ENCODE measurements around the gene ARHGAP31.

ARHGAP31 gene

DNA sequence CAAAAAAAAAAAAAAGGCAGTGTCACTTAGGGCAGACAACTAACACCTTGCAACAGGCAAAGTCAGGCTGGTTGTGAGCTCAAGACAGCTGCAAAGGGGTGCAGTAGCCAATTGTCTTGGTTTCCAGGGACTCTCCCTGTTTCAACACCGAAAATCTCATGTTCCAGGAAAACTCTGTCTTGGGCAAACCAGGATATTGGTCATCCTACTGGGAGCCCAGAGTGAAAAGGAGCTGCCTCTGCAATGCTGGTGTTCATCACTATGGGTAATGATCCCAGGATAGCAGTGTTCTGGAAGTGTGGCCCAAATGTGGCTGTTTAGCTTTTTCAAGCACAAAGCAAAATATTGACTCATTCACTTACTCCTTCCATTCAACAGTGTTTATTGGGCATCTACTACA lies 82.6 kb downstream of the ARHGAP31 start:
- in situ Hi-C loops (cut with HindIII; ENCODE audit: low sequenced_read_pairs), result no loop called here

DNA sequence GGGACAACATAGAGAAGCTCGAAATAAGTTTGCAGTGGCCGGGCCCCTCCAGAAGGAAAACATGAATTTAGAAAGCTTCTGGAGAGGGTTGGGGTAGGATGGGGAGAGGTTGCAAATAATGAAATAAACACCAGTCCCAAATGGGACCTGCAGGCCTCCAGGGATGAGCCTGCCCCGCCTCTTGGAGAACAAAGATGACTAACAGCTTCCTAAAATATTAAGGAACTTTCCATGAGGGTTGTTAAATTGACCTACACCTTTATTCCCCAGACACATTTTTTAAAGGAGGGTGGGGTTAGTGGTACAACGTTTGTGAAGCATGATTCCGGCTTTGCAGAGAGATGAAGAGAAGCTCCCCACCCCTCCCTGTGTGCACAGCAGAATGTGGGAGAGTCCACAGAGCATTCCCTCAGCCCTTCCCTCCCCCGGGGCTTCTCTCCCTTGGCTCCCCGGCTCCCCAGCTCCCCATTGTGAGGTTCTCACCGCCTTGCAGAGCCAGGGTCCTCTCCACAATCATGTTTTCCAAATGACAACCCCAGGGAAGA lies 84.1 kb downstream of the ARHGAP31 start:
- in situ Hi-C loops (cut with HindIII; ENCODE audit: low sequenced_read_pairs), result no loop called here

DNA sequence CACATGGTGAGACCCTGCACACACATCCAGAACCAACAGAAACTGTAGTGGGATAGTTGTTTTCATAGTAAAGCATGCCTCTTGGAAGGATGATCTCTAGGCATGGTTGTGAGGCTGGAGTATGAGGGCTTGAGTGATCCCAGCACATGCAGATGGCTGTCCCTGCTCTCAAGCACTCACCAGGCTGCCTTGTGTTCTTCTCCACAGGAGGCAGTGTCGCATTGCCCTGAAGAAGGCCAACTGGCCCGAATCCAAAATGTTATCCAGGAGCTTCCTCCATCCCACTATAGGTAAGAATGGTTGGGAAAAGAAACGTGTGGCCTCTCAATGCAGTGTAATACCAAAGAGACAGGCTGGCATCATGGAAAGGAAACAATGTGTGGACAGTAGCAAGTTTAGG lies 86.5 kb downstream of the ARHGAP31 start:
- in situ Hi-C loops (cut with HindIII; ENCODE audit: low sequenced_read_pairs), result no loop called here

DNA sequence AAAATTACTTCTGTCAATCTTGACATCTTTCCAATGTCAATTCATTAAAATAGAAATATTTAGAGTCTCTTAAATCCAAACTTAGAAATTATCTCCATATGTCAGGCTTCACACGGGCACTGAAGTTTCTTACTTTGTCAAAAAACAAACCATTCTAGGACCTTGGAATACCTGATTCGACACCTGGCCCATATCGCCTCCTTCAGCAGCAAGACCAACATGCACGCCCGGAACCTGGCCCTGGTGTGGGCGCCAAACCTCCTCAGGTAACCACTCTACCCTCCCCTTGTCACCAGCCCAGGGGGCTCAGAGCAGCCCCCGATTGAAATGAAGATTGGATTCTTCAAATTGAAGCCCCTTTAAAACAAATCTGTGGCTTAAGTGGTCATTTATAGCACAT lies 88.0 kb downstream of the ARHGAP31 start:
- in situ Hi-C loops (cut with HindIII; ENCODE audit: low sequenced_read_pairs), result no loop called here

DNA sequence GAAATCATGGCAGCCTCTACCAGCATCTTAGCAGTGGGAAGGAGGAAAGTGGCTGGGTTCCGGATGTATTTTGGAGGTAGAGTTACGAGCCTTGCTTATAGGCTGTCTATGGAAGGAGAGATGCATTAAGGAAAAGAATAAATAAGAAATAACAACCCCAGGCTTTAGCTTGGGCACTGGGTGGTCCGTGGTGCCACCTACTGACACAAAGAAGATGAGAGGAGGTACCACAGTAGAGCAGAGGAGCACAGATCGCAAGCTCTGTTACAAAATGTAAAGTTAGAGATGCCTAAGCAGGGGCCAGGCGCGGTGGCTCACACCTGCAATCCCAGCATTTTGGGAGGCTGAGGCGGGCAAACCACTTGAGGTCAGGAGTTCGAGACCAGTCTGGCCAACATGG lies 94.4 kb downstream of the ARHGAP31 start:
- in situ Hi-C loops (cut with HindIII; ENCODE audit: low sequenced_read_pairs), result no loop called here

DNA sequence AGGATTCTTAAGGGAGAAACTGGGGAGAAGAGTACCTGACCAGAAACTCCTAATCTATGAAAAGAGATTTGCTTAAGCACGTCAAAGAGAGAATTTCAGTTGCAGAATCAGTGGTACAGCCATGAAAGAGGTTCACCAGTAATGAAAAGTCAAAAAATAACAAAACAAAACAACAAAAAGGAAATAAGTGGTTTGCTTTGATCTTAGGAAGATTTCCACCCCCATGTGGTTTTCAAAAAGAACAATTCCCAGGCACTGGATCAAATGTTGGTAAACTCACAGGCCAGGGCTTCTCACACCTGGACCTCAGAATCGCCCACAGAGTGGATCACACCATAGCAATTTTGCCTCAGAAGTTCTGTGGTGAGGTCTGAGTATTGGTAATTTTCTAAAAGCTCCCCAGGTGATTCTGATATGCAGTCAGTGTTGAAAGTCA lies 101.8 kb downstream of the ARHGAP31 start:
- in situ Hi-C loops (cut with HindIII; ENCODE audit: low sequenced_read_pairs), result no loop called here

DNA sequence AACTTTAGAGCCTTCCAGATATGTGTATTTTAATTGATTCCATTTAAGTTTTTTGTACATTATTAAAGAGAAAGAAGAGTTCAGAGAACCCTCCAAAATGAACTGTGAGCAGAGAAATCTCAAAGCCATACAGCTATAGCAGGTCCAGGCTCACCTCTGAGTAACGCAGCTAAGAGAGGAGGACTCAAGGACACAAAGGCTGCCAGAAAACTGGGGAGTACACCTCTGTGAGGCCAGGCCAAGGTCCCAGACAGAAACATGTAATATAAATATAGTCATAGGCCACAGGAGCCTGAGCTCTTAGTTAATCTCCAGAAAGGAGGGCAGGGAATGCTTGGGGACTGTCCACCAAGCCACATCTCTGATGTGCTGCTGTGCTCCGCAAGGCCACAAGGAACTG lies 102.7 kb downstream of the ARHGAP31 start:
- in situ Hi-C loops (cut with HindIII; ENCODE audit: low sequenced_read_pairs), result no loop called here

DNA sequence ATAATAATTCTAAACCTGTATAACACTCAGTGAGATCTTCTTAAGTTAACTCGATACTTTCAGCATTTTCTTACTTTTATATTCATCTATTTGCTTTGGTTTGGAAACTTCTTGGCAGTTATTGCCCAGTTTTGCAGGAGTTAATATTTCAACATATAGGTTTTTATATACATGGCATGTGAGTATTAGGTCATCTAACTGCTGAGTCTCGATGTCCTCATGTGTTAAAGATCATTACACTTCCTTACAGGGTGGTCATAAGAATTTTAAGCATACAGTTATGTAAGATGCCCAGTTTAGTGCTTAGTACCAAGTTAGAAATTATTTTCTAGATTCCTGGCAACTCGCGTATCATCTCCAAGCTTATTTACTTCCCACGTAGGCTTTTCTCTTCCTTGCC lies 106.3 kb downstream of the ARHGAP31 start:
- in situ Hi-C loops (cut with HindIII; ENCODE audit: low sequenced_read_pairs), result no loop called here

DNA sequence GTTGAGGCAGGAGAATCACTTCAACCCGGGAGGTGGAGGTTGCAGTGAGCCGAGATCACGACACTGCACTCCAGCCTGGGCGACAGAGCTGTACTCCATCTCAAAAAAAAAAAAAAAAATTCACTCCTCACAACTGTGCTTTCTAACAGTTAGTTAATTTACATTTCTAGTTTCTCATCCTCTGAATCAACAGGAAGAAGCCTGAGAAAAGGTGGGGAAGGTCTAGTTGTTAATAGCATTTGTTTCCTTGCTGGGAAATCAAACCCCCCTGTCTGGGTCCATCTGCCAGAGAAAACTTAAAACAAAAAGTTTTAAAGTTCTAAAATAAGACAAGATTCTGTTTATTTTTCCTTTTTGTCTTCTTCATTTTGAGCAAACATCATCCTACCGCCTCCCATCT lies 106.9 kb downstream of the ARHGAP31 start:
- in situ Hi-C loops (cut with HindIII; ENCODE audit: low sequenced_read_pairs), result no loop called here

DNA sequence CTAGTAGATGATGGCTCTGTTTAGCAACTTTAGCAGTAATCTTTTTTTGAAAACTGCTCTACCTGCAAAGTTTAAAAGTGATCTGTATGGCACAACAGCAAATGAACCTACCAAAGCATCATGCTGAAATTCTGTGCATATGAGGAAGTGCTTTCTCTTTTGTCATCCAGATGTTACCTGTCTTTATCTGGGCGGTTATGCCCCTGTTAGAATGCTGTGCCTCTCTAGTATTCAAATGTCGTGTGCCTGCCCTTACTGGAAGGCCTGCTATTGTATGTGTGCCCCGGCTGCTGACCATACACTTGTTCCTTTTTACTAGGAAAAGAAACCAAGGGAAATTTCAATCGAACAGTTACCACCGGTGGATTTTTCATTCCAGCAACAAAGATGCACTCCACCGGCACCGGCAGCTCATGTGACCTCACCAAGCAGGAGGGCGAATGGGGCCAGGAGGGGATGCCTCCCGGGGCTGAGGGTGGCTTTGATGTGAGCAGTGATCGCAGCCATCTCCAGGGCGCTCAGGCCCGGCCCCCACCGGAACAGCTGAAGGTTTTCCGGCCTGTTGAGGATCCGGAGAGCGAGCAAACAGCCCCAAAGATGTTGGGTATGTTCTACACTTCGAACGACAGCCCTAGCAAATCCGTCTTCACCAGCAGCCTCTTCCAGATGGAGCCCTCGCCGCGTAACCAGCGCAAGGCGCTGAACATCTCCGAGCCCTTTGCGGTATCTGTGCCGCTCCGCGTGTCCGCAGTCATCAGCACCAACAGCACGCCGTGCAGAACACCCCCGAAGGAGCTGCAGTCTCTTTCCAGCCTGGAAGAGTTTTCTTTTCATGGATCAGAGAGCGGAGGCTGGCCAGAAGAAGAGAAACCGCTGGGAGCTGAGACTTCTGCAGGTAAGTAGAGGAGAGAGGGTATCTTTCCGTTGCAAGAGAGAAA lies 107.6 kb downstream of the ARHGAP31 start:
- in situ Hi-C loops (cut with HindIII; ENCODE audit: low sequenced_read_pairs), result no loop called here

DNA sequence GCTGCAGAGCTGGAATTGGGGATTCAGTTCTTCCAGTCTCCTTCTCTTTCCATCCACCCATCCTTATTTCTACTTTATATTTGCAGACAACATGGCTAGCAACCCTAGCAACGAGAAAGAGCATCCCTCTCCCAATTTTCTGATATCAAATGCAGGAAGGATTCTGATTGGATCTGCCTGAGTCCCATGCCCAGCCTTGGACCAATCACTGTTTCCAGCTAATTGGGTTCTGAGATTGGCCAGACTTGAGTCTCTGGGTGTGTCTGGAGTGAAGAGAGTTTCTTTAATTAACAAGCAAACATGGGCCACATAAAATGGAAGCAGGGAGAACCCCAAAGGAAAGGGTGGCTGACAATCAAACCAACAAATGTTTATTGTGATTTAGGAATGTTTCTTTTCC lies 108.6 kb downstream of the ARHGAP31 start:
- in situ Hi-C loops (cut with HindIII; ENCODE audit: low sequenced_read_pairs), result no loop called here

DNA sequence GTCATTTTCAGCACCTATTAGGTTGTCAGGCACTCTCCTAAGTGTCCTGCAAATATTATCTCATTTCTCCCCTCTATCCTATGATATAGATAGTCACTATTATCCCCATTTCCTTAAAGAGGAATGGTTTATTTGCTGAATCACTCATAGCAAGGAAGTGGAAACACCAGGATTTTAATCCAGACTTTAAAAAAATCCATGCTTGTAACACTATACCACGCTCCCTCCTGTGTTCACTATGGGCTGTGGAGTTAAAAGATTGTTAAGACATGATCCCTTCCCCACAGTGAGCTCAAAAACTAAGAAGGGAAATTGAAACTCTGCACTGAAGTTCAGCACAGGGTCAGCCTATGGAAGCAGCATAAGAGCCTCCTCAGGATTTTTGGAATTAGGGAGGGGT lies 109.0 kb downstream of the ARHGAP31 start:
- in situ Hi-C loops (cut with HindIII; ENCODE audit: low sequenced_read_pairs), result no loop called here

DNA sequence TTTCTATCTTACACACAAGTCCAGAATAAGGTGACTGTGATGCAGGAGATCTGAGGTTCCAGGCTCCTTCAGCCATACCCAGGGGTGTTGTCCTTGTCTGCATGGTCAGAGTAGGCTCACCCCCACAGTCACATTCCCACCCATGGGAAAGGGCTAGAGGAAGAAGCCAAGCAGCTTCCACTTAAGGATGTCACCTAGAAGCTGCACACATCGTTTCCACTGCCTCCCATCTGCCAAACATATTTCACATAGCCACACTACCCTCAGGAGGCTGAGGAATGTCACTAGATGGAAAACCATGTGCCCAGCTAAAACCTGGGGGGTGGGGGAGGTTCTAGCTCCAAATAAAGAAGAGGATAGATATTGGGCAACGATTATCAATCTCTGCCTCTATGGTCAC lies 111.1 kb downstream of the ARHGAP31 start:
- in situ Hi-C loops (cut with HindIII; ENCODE audit: low sequenced_read_pairs), result no loop called here

DNA sequence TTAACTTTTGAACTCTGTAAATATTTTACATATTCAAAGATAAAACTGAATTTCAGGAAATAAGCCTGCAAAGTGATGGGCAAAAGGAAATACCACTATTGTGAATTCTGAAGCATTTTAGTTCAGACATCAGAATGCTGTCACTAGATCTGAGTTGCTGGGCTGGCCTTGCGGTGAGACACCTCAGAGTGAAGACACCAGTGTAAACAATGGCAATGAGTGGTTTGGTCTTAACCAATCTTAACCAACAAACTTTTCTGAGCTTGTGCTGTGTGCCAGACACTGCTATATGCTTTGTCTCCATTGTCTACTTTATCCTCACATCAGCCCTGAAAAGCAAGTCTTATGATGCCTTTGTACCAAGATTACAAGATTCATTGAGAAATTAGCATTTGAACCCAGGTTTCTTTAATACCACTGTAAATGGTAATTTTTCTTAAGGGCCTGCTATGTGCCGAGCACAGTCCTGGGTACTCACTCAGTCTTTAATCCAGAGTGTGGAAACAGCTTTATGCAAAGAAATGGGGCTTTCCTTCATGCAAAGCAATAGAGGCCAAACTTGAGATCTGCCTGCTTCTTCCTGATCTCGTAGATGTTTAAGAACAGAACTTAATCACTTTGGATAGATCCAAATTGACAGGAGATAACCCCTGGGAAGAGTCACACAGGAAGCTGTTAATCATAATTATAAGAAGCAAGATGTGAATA lies 114.2 kb downstream of the ARHGAP31 start:
- in situ Hi-C loops (cut with HindIII; ENCODE audit: low sequenced_read_pairs), result no loop called here

DNA sequence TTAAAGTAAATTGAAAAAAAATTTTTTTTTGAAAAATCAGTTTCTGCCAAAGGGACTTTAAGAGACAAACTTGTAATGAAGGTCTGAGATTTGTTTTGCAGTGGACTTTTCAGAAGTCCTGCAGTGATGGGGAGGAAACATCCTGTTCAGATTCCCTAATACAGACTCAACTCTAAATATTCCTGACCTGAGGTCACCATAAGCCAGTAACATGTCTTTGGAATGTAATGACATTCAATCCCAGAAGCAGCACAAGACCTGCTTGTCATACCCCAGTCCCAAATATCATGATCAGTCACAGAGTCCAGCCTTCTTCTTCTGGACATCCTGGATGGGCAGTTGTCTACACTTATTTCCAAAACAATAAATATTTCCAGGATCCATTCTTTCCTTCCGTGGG lies 115.7 kb downstream of the ARHGAP31 start:
- in situ Hi-C loops (cut with HindIII; ENCODE audit: low sequenced_read_pairs), result no loop called here

DNA sequence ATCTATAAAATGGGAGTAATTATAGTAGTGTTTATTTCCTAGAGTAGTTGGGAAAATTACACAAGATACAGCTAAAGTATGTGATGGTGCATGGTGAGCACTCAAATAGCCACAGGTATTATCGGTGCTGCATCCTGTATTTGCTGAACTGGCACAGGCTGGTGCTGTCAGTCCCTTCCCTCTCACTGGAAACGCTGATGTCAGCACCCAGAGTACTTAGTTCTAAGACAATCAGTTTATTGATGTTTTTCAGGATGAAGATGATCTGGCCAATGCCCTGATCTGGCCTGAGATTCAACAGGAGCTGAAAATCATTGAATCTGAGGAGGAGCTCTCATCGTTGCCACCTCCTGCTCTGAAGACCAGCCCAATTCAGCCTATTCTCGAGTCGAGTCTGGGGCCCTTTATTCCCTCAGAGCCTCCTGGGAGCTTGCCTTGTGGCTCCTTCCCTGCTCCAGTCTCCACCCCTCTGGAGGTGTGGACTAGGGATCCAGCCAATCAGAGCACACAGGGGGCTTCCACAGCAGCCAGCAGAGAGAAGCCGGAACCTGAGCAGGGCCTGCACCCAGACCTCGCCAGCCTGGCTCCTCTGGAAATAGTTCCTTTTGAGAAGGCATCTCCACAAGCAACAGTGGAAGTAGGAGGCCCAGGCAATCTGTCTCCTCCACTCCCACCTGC lies 119.6 kb downstream of the ARHGAP31 start:
- in situ Hi-C loops (cut with HindIII; ENCODE audit: low sequenced_read_pairs), result no loop called here

DNA sequence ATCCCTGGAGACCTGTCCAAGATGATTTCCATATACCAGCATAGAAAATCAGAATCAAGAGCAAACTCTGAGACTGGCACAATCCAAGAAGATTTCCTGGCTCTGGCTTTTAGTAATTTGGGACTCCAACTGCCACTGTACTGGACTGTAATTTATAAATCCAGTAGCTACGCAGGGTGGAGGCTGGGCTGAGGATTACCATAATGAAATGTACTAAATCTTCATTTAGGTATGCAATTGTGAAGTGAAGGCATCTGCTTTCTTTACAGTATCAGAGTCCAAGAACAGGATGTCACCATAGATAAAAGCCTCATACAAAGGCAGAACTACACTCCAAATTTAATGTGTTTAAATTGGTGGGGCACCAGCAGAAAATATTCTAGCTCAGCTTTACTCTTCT lies 122.7 kb downstream of the ARHGAP31 start:
- in situ Hi-C loops (cut with HindIII; ENCODE audit: low sequenced_read_pairs), result no loop called here

DNA sequence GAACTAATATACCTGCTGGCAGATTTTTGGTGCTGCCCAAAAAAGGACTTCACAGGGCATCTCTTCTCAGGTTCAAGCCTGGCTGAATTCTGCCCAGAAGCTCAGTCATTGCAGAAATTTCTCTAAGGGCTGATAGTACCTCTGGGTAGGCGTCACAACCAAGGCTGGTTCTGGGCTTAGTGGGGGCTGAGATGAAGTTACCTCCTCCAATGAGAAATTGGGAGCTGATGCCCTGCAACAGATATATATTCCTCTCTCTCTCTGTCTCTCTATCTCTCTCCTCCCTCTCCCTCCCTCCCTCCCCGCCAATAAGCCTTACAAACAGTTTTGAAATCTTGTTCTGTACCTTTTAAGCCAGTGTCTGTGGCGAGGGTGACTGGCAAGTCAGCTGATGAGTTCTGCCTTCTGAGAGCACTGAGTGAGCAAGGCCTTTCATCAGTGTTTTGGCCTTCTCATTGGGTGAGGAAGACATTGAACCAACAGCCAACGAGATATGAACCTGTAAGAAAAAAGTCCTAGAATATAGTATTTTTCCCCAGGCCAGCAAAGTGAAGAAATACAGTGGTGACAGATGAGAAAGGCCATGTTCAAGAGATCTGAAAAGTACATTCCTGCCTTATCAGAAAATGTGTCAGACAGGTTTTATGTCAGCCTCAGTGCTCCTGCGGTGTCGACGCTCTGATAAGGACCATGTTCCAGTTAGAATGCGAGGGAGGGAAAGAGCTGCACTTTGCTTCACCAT lies 123.8 kb downstream of the ARHGAP31 start:
- in situ Hi-C loops (cut with HindIII; ENCODE audit: low sequenced_read_pairs), result no loop called here

DNA sequence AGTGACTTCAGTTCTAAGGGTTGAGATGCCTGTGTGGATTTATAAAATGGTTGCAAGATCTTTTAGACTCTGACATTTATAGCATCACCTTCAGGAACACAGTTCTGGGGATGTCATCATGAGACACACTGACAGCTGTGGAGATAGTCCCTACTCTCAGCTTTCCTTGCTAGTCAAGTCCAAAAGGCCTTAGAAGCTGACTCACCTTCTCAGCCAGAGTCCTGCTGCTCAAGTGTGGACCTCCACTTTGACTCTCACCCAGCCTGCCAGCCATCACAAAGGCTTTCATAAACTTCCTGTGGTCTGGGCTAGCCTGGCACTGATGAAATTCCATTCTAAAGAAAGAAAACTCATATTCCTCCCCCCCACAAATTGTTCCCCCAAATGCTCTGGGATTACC lies 124.5 kb downstream of the ARHGAP31 start:
- in situ Hi-C loops (cut with HindIII; ENCODE audit: low sequenced_read_pairs), result no loop called here

DNA sequence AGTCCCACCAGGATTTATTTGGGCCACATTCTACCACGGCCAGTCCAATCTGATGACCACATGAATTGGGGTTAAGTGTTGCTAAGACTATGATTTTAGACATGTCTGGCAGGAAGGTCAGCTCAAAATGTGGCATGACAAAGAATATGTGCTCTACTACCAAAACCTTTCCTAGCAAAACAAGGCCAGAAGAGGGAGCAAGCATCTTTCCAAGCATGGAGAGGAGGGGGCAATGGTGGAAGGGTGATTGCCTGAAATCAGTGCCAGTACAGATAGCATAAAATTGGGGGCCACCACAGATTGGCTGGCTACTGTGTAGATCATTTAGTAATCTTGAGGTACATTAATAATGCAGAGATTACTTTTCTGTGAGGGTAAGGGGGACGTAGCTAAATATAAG lies 126.0 kb downstream of the ARHGAP31 start:
- in situ Hi-C loops (cut with HindIII; ENCODE audit: low sequenced_read_pairs), result no loop called here

DNA sequence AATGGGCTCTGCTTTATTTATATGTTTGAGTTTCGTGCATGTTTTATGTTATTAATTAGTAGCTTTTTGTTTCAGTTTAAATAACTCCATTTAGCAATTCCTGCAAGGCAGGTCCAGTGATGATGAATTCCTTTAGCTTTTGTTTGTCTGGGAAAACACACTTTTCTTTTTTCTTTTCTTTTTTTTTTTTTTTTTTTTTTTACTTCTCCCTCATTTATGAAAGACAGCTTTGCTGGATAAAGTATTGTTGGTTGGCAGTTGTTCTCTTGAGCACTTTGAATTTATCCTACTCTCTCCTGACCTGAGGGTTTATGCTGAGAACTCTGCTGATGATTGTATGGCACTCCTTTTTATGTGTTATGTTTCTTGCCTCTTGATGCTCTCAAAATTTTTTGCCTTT lies 133.5 kb downstream of the ARHGAP31 start:
- in situ Hi-C loops (cut with HindIII; ENCODE audit: low sequenced_read_pairs), result no loop called here
